Kidney (tissue), 14 donors: ENCODE results near the gene TGFBR1. TPM values are rescaled to one million over a fixed set of nuclear protein-coding genes. Genes with fewer than 3 reads are reported as not detected.

Experiments used
- DNase-seq, 5 donors: peaks; one replicate each; pipeline ENCODE4 v3.0.0-alpha.2; 2013 to 2020
- FAIRE-seq: peaks from 2 replicates; lab custom pipeline; 2012; peaks lifted over from hg19 to GRCh38; lab: Jason Lieb, UNC
- H3K27ac ChIP-seq, 2 donors: one replicate each; pipeline ENCODE4 v1.7.0; 2013; ENCODE audit warnings: low read depth in 2 of 2, low read length in 2 of 2, inconsistent platforms in 1 of 2
- H3K27me3 ChIP-seq: one replicate; pipeline ENCODE4 v1.7.1; 2013; ENCODE audit warnings: low read length, inconsistent platforms; ENCODE audit not compliant: control insufficient read depth, insufficient read depth
- H3K36me3 ChIP-seq, 3 donors: one replicate each; pipeline versions ENCODE4 v1.7.0 to v1.7.1; 2013; ENCODE audit warnings: low read length in 3 of 3, control low read depth in 1 of 3, inconsistent platforms in 1 of 3; ENCODE audit not compliant: insufficient read depth in 3 of 3, control insufficient read depth in 2 of 3
- H3K4me1 ChIP-seq, 3 donors: one replicate each; pipeline versions ENCODE4 v1.7.0 to v1.7.1; 2013; ENCODE audit warnings: low read length in 3 of 3, inconsistent platforms in 1 of 3, low read depth in 1 of 3; ENCODE audit not compliant: control insufficient read depth in 2 of 3, insufficient read depth in 2 of 3
- H3K4me3 ChIP-seq, 3 donors: one replicate each; pipeline versions ENCODE4 v1.7.0 to v1.8.1; 2013; ENCODE audit warnings: low read length in 3 of 3, control low read depth in 1 of 3, inconsistent platforms in 1 of 3
- H3K9ac ChIP-seq, 3 donors: one replicate each; pipeline versions ENCODE4 v1.7.0 to v1.7.1; 2013; ENCODE audit warnings: low read length in 3 of 3, control low read depth in 1 of 3, inconsistent platforms in 1 of 3
- H3K9me3 ChIP-seq, 3 donors: one replicate each; pipeline versions ENCODE4 v1.7.0 to v1.7.1; 2013; ENCODE audit warnings: low read length in 3 of 3, control low read depth in 1 of 3, inconsistent platforms in 1 of 3; ENCODE audit not compliant: control insufficient read depth in 2 of 3, insufficient read depth in 1 of 3
- intact Hi-C: fragments of 100-400 bp; cut with DNase I; formaldehyde crosslinking; loops from one replicate; pipeline ENCODE4 v1.11.1; 2022
- polyA plus RNA-seq: library from polyadenylated mRNA; stranded (reverse); fragments of 350-450 nt; fragmentation: Illumina TruSeq; extraction: RNeasy Lipid Tissue Mini Kit (QIAGEN cat#74804); gene quantifications from one replicate; pipeline ENCODE4 v1.2.3, GENCODE V29; 2014; ENCODE audit warnings: low read depth, low replicate concordance; ENCODE audit not compliant: insufficient read depth
- total RNA-seq: library from RNA; stranded (reverse); fragmentation: NEBNext Ultra II Directional; extraction: Animal tissue kit (Norgen Biotek cat#: 25700); gene quantifications from one replicate; pipeline ENCODE4 v1.2.1, GENCODE V29; 2021
- TF ChIP-seq, protein P1 (sequence below): IDR thresholded peaks from 3 replicates; pipeline ENCODE4 v1.5.1; 2012; ENCODE audit warnings: mild to moderate bottlenecking, moderate library complexity, borderline replicate concordance; ENCODE audit not compliant: insufficient read depth; ENCODE audit errors: extremely low read depth
- donor health status: control.
- donor health status: control.
- donor health status: control.
- donor health status: control.
- donor health status: control.
- donor health status: DM: yes; HTN: yes; CAD: no.
- donor health status: Normal renal cell carcinoma (clear cell type).

TGFBR1 gene
- total and polyA plus RNA-seq, 2 donors from 2014 or later = 7.9 to 50.8 TPM

GRCh38 chr9:99075246-99075912 lies 29.5 kb upstream of the TGFBR1 start:
- Histone ChIP-seq H3K36me3 (no peaks in the 10 kb centered on the region), H3K27ac (no peak overlapping the region), H3K9me3 (no peaks in the 10 kb centered on the region), H3K4me1 (no peaks in the 10 kb centered on the region), H3K9ac (no peak overlapping the region), H3K4me3 (no peak overlapping the region), H3K27me3 (no peaks in the 10 kb centered on the region)
- TF ChIP-seq, protein P1, sequence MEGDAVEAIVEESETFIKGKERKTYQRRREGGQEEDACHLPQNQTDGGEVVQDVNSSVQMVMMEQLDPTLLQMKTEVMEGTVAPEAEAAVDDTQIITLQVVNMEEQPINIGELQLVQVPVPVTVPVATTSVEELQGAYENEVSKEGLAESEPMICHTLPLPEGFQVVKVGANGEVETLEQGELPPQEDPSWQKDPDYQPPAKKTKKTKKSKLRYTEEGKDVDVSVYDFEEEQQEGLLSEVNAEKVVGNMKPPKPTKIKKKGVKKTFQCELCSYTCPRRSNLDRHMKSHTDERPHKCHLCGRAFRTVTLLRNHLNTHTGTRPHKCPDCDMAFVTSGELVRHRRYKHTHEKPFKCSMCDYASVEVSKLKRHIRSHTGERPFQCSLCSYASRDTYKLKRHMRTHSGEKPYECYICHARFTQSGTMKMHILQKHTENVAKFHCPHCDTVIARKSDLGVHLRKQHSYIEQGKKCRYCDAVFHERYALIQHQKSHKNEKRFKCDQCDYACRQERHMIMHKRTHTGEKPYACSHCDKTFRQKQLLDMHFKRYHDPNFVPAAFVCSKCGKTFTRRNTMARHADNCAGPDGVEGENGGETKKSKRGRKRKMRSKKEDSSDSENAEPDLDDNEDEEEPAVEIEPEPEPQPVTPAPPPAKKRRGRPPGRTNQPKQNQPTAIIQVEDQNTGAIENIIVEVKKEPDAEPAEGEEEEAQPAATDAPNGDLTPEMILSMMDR = no peak
- intact Hi-C loops = no loop called here
- FAIRE-seq = no peak
- DNase-seq = no peak

- no peaks in the 10 kb centered on the region for H3K36me3 ChIP-seq
- H3K9me3 ChIP-seq = no peaks in the 10 kb centered on the region
- H3K27me3 ChIP-seq = no peaks in the 10 kb centered on the region
- DNase-seq (no peak), FAIRE-seq (no peak)
- intact Hi-C loops = no loop called here
- H3K9ac ChIP-seq = no peak overlapping the region
- H3K27ac ChIP-seq = no peak overlapping the region
- TF ChIP-seq, protein P1 = no peak
- H3K4me3 ChIP-seq = no peak overlapping the region
- H3K4me1 ChIP-seq = no peaks in the 10 kb centered on the region
Measured at GRCh38 chr9:99076030-99076429, 28.9 kb upstream of the TGFBR1 start.

DNA sequence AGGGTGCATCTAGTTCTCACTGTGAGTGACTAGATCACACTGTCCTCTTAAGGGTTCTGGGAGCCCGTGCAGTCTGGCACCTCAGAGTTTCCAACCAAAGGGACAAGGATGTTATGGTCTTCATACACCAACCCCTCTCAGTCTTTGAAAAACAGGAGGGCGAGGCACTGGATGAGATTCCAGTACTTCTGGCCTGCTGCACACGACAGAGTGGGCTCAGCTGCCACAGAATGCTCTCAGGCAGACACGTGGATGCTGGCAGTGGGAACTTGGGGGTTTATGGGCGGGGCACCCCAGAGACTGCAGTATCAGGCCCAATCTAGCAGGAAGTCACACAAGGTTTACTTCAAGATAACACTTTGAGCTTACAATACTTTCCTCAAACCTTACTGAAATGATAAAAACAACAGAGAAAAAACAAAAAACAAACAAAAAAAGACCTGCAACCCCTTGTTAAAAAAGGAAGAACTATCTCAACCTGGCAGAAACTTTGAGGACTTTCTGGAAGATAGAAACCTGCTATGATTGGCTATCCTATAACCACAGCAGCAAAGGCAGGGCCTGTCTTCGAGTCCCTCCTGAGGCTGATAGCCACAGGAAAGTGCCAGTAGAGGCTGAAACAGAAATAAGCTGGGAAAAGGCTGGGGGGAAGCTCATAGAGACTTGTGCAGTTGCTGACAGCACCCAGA lies 28.3 kb upstream of the TGFBR1 start:
- H3K36me3 ChIP-seq = no peaks in the 10 kb centered on the region
- no peak overlapping the region for H3K4me3 ChIP-seq
- TF ChIP-seq, protein P1 = no peak
- H3K9me3 ChIP-seq = no peaks in the 10 kb centered on the region
- H3K27me3 ChIP-seq = no peaks in the 10 kb centered on the region
- intact Hi-C loops = no loop called here
- DNase-seq = no peak
- no peak overlapping the region for H3K9ac ChIP-seq
- no peak for FAIRE-seq
- H3K4me1 ChIP-seq = no peaks in the 10 kb centered on the region
- H3K27ac ChIP-seq = no peak overlapping the region
